Hepatocyte (in vitro differentiated cells): ENCODE measurements around the gene SPOPL. TPM values are rescaled to one million over a fixed set of nuclear protein-coding genes. Genes with fewer than 3 reads are reported as not detected.

Experiments used
- DNase-seq: peaks from one replicate; pipeline ENCODE4 v3.0.0-alpha.2; 2016; ENCODE audit warnings: low spot score
- H2AFZ ChIP-seq: fragments of 200-600 bp; sonication (generic); 2 replicates; pipeline ENCODE4 v1.6.0; 2016; ENCODE audit warnings: antibody characterized with exemption, mild to moderate bottlenecking
- H3K27ac ChIP-seq: fragments of 200-600 bp; sonication (generic); 2 replicates; pipeline ENCODE4 v1.5.1; 2016; ENCODE audit warnings: mild to moderate bottlenecking
- H3K27me3 ChIP-seq: fragments of 200-600 bp; sonication (generic); 2 replicates; pipeline ENCODE4 v1.6.1; 2016
- H3K36me3 ChIP-seq: fragments of 200-600 bp; sonication (generic); replicated peaks from 2 replicates; pipeline ENCODE4 v1.5.1; 2016; ENCODE audit warnings: low read depth; ENCODE audit not compliant: insufficient read depth
- H3K4me1 ChIP-seq: fragments of 200-600 bp; sonication (generic); 2 replicates; pipeline ENCODE4 v1.5.1; 2016; ENCODE audit warnings: mild to moderate bottlenecking, moderate library complexity; ENCODE audit not compliant: insufficient read depth
- H3K4me2 ChIP-seq: fragments of 200-600 bp; sonication (generic); 2 replicates; pipeline ENCODE4 v1.6.0; 2016
- H3K4me3 ChIP-seq: fragments of 200-600 bp; sonication (generic); 2 replicates; pipeline ENCODE4 v1.5.1; 2016; ENCODE audit warnings: mild to moderate bottlenecking
- H3K79me2 ChIP-seq: fragments of 200-600 bp; sonication (generic); 2 replicates; pipeline ENCODE4 v1.6.0; 2017; ENCODE audit warnings: mild to moderate bottlenecking
- H3K9me2 ChIP-seq: fragments of 200-600 bp; sonication (generic); replicated peaks from 2 replicates; pipeline ENCODE4 v1.6.0; 2017; ENCODE audit warnings: mild to moderate bottlenecking; ENCODE audit not compliant: insufficient read depth
- H3K9me3 ChIP-seq: fragments of 200-600 bp; sonication (generic); 2 replicates; pipeline ENCODE4 v1.5.1; 2016; ENCODE audit warnings: low read depth, mild to moderate bottlenecking
- H4K20me1 ChIP-seq: fragments of 200-600 bp; sonication (generic); 2 replicates; pipeline ENCODE4 v1.6.0; 2016; ENCODE audit warnings: mild to moderate bottlenecking; ENCODE audit not compliant: insufficient read depth, poor library complexity, severe bottlenecking
- CTCF ChIP-seq: fragments of 200-600 bp; sonication (generic); IDR thresholded peaks from 2 replicates; pipeline ENCODE4 v1.5.1; 2016; ENCODE audit warnings: antibody characterized with exemption, mild to moderate bottlenecking; ENCODE audit not compliant: poor library complexity
- EZH2 ChIP-seq: fragments of 200-600 bp; sonication (generic); IDR thresholded peaks from 2 replicates; pipeline ENCODE4 v1.6.1; 2016; ENCODE audit warnings: antibody characterized with exemption, mild to moderate bottlenecking, borderline replicate concordance
- EZH2phosphoT487 ChIP-seq: fragments of 200-600 bp; sonication (generic); IDR thresholded peaks from one replicate; pipeline ENCODE4 v1.6.1; 2018; ENCODE audit warnings: antibody characterized with exemption, mild to moderate bottlenecking, low read depth, moderate library complexity; ENCODE audit not compliant: unreplicated experiment, severe bottlenecking
- WGBS: methylation state at CpG from one replicate; pipeline ENCODE4 v1.1.6; 2016; ENCODE audit warnings: low lambda C conversion rate; ENCODE audit errors: missing lambda C conversion rate; 5-methylcytosine and 5-hydroxymethylcytosine counted together
- polyA plus RNA-seq: library from polyadenylated mRNA; unstranded; fragments of >200 nt; fragmentation: Nextera tagmentation; extraction: Ambion mirVana; gene quantifications from 2 replicates; pipeline ENCODE4 v1.2.1, GENCODE V29; 2016
- total RNA-seq: library from RNA; depleted of rRNA; stranded (reverse); fragments of >200 nt; gene quantifications from 2 replicates; pipeline ENCODE4 v1.2.3, GENCODE V29; 2014

SPOPL gene
- 28.0 and 37.0 TPM in 2 replicates for total RNA-seq
- polyA plus RNA-seq, result 6.1 and 6.7 TPM in 2 replicates

DNA sequence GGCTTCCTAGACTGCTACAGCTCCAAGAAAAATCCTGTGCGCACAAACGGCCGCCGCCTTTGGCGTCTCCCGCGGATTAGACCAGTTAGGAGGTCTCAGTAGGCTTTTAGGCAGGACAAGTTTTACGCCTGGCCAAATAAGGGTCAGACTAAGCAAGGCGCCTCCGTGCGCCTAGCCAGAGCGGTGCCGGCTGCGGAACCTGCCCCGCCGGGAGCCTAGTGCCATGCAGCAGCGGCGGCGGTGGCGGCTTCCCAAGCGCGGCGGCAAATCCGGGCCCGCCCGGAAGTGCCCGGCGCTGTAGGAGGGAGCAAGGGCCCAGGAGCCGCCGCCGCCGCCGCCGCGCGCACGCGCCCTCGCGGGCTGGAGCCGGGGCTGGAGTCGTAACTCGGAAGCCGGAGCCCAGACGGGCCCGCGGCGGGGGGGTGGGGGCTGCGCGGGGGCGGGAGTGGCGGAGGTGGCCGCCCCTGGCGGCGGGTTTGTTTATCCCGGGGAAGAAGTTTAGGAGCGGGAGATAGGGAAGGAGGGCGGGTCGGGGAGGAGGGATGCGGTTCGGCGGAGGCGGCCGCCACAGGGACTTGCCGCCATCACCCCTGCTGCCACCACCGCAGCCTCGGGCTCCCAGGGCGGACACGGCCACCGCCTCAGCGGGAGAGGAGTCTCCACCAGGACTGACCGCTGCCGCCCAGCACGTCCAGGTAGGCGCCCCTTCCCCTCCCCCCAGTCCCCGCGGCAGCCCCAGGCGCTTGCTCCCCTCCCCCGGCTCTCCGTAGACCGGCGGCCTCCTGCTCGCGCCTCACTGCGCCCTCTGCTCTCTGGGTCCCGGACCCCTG is at the start of gene SPOPL:
Gene SPOPL (plus strand): TSS at position 346 of the 830 bp plus-strand sequence. CDS start 48,447 bp downstream, outside the sequence.
- Histone ChIP-seq H3K36me3 (no peaks in the 10 kb centered on the region), H3K4me1 (peaks cover 18% of the 10 kb centered on the region), H3K9me3 (no peaks in the 10 kb centered on the region), H3K27ac (peak within 1 kb of the TSS; percentile 94), H2AFZ (peak within 1 kb of the TSS; percentile 97), H3K4me2 (peak within 1 kb of the TSS; percentile 95), H4K20me1 (peaks cover 26% of the 10 kb centered on the region), H3K4me3 (peak within 1 kb of the TSS; percentile 86), H3K27me3 (no peaks in the 10 kb centered on the region), H3K9me2 (no peaks in the 10 kb centered on the region), H3K79me2 (peaks cover 59% of the 10 kb centered on the region)
- DNase-seq, result peak; percentile 95
- TF ChIP-seq EZH2 (no peak), CTCF (peak; percentile 4)
- 1% methylated on average over 19 of the region's 86 CpGs for WGBS

GRCh38 chr2:138452324-138452723 is 49.2 kb upstream of the SPOPL start:
- 100% methylated on average over 1 of the region's 1 CpG for WGBS
- H3K4me3 ChIP-seq, result no peak overlapping the region
- no peaks in the 10 kb centered on the region for H4K20me1 ChIP-seq
- no peaks in the 10 kb centered on the region for H3K36me3 ChIP-seq
- no peak overlapping the region for H3K4me2 ChIP-seq
- no peaks in the 10 kb centered on the region for H3K79me2 ChIP-seq
- no peak overlapping the region for H3K27ac ChIP-seq
- no peaks in the 10 kb centered on the region for H3K27me3 ChIP-seq
- TF ChIP-seq EZH2phosphoT487 (no peak), CTCF (no peak), EZH2 (no peak)
- no peaks in the 10 kb centered on the region for H3K9me2 ChIP-seq
- H3K9me3 ChIP-seq, result no peaks in the 10 kb centered on the region
- DNase-seq, result no peak
- no peak overlapping the region for H2AFZ ChIP-seq
- no peaks in the 10 kb centered on the region for H3K4me1 ChIP-seq

DNA sequence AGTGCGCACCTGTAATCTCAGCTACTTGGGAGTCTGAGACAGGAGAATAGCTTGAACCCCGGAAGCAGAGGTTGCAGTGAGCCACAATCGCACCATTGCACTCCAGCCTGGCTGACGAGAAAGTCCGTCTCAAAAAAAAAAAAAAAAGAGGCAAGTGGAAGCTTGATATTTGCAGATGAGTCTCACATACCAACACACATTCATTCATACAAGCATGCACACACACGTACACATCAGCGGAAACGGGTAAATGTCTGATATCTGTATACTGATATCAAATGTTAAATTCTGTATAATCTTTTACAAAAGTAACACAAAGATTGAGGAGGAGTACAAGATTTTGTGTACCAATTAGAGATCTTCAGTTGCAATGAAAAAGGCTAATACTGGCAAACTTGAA is 47.8 kb upstream of the SPOPL start:
- Histone ChIP-seq H3K4me3 (no peak overlapping the region), H3K27me3 (no peaks in the 10 kb centered on the region), H3K36me3 (no peaks in the 10 kb centered on the region), H3K9me2 (no peaks in the 10 kb centered on the region), H4K20me1 (no peaks in the 10 kb centered on the region), H3K27ac (no peak overlapping the region), H3K4me2 (no peak overlapping the region), H3K79me2 (no peaks in the 10 kb centered on the region), H2AFZ (no peak overlapping the region), H3K4me1 (no peaks in the 10 kb centered on the region), H3K9me3 (no peaks in the 10 kb centered on the region)
- no peak for DNase-seq
- WGBS, result 89% methylated on average over 8 of the region's 8 CpGs
- no peak for TF ChIP-seq EZH2phosphoT487
- no peak for TF ChIP-seq EZH2
- TF ChIP-seq CTCF, result no peak
